ENCODE data around the gene DSCAML1. TPM values are rescaled to one million over a fixed set of nuclear protein-coding genes. Genes with fewer than 3 reads are reported as not detected.

Gene DSCAML1
- total RNA-seq, 2 donors from 2014 or later: 0.21 to 0.41 TPM

- no peak for DNase-seq (ENCODE audit: low spot score)
- Histone ChIP-seq H3K36me3 (no peaks in the 10 kb centered on the region), H3K27ac (no peak overlapping the region), H3K4me1 (ENCODE audit: control insufficient read depth in 1 of 2, low read depth in 2 of 2) (no peaks in the 10 kb centered on the region), H3K4me3 (peak overlapping the region; percentile 33), H3K9me3 (no peaks in the 10 kb centered on the region), H3K27me3 (replicated peaks; ENCODE audit: insufficient read depth) (no peaks in the 10 kb centered on the region)
- no peak for TF ChIP-seq CTCF (IDR thresholded peaks at IDR 0.05)
- ATAC-seq (ENCODE audit: insufficient number of reproducible peaks, low FRiP score, low read depth): no peak
Measured at GRCh38 chr11:117425679-117426296, 371.2 kb downstream of the DSCAML1 start.

- no peak for DNase-seq (ENCODE audit: low spot score)
- no peaks in the 10 kb centered on the region for H3K27me3 ChIP-seq (replicated peaks; ENCODE audit: insufficient read depth)
- no peaks in the 10 kb centered on the region for H3K9me3 ChIP-seq
- no peaks in the 10 kb centered on the region for H3K36me3 ChIP-seq
- H3K27ac ChIP-seq: no peak overlapping the region
- no peak for ATAC-seq (ENCODE audit: insufficient number of reproducible peaks, low FRiP score, low read depth)
- no peak overlapping the region for H3K4me3 ChIP-seq
- TF ChIP-seq CTCF (IDR thresholded peaks at IDR 0.05): no peak
- no peaks in the 10 kb centered on the region for H3K4me1 ChIP-seq (ENCODE audit: control insufficient read depth in 1 of 2, low read depth in 2 of 2)
Measured at GRCh38 chr11:117424781-117425180, 372.2 kb downstream of the DSCAML1 start.

GRCh38 chr11:117423046-117423575 lies 373.9 kb downstream of the DSCAML1 start:
- no peak overlapping the region for H3K4me3 ChIP-seq
- no peaks in the 10 kb centered on the region for H3K36me3 ChIP-seq
- no peaks in the 10 kb centered on the region for H3K27me3 ChIP-seq (replicated peaks; ENCODE audit: insufficient read depth)
- no peak overlapping the region for H3K27ac ChIP-seq
- DNase-seq (ENCODE audit: low spot score) (no peak), ATAC-seq (ENCODE audit: insufficient number of reproducible peaks, low FRiP score, low read depth) (no peak)
- H3K4me1 ChIP-seq (ENCODE audit: control insufficient read depth in 1 of 2, low read depth in 2 of 2): no peaks in the 10 kb centered on the region
- no peak for TF ChIP-seq CTCF (IDR thresholded peaks at IDR 0.05)
- H3K9me3 ChIP-seq: no peaks in the 10 kb centered on the region

- ATAC-seq (ENCODE audit: insufficient number of reproducible peaks, low FRiP score, low read depth) (no peak), DNase-seq (ENCODE audit: low spot score) (no peak)
- no peaks in the 10 kb centered on the region for H3K9me3 ChIP-seq
- TF ChIP-seq CTCF (IDR thresholded peaks at IDR 0.05): no peak
- no peaks in the 10 kb centered on the region for H3K27me3 ChIP-seq (replicated peaks; ENCODE audit: insufficient read depth)
- H3K4me3 ChIP-seq: no peak overlapping the region
- no peak overlapping the region for H3K27ac ChIP-seq
- no peaks in the 10 kb centered on the region for H3K4me1 ChIP-seq (ENCODE audit: control insufficient read depth in 1 of 2, low read depth in 2 of 2)
- no peaks in the 10 kb centered on the region for H3K36me3 ChIP-seq
Measured at GRCh38 chr11:117421476-117421875, 375.5 kb downstream of the DSCAML1 start.

GRCh38 chr11:117421041-117421440 lies 376.0 kb downstream of the DSCAML1 start:
- no peak for TF ChIP-seq CTCF (IDR thresholded peaks at IDR 0.05)
- H3K4me3 ChIP-seq: no peak overlapping the region
- no peaks in the 10 kb centered on the region for H3K36me3 ChIP-seq
- H3K9me3 ChIP-seq: no peaks in the 10 kb centered on the region
- DNase-seq (ENCODE audit: low spot score): no peak
- no peak overlapping the region for H3K27ac ChIP-seq
- no peaks in the 10 kb centered on the region for H3K4me1 ChIP-seq (ENCODE audit: control insufficient read depth in 1 of 2, low read depth in 2 of 2)
- H3K27me3 ChIP-seq (replicated peaks; ENCODE audit: insufficient read depth): no peaks in the 10 kb centered on the region
- no peak for ATAC-seq (ENCODE audit: insufficient number of reproducible peaks, low FRiP score, low read depth)

Measured in thoracic aorta (tissue), 2 donors.